GM21825 (cell line): ENCODE measurements around the gene SLC12A1.

ENCODE experiments used
- ATAC-seq: cut with Tn5 transposase; IDR thresholded peaks from one replicate; pipeline ENCODE4 v1.9.1; 2021; ENCODE audit warnings: mild to moderate bottlenecking, moderate library complexity; ENCODE audit not compliant: unreplicated experiment

Gene SLC12A1

DNA sequence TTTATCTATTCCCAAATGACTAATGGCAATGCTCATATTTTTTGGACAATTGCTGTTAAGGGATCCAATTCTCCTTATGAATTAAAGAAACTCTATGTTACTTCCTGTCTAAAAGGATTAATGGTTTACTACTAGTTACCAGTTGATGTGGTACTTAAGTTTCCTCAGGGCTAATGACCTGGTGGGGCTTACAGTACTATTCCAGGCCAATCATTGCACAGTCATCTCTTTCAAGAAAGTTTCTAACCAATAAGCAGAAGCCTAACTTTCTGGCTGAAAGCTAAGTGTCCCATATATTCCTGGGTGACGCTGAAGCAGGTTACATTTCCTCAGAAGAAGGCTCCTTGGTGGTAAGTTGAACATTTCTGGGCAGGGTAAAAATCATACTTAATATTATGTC is at the start of gene SLC12A1:
Gene SLC12A1, plus strand, starts transcription at position 322 of the 400 bp plus-strand sequence. CDS start 1,418 bp downstream, outside the sequence.
- no peak for ATAC-seq

DNA sequence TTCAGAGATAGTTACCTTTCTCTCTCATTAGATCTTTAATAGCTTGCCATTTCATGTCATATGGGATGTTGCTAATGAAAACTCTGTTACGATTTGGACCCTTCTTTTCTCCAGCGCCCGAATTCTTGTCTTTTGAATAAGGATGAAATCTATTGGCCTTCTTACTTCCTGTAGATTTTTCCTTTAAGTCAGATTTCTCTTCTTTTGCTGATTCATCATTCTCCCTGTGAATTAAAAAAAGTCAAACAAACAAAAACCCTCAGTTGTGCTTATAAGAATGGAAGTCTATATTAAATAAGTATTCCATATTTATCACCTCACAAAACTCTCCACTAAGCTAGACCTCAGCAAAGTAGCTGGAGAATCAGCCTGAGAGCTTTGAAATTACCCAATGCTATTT is 37.5 kb upstream of the SLC12A1 start:
- no peak for ATAC-seq

DNA sequence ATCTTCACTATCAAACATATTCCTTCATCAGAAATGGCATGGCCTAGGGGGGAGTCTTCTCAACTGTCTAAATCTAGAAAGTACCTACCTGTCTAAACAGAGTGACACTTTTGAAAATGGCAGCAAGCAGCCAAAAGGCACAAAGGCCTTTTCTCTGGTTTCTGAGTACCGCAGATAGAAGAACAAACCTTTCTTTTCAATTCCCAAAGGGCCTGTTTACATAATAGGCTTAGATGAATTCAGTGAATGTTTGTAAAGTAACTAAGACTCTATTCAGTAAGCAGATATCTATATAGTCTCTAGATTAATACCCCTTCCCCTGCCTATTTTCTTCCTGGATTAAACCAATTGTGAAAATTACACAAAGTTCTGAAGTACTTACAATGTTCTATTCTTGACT is 35.1 kb upstream of the SLC12A1 start:
- no peak for ATAC-seq

DNA sequence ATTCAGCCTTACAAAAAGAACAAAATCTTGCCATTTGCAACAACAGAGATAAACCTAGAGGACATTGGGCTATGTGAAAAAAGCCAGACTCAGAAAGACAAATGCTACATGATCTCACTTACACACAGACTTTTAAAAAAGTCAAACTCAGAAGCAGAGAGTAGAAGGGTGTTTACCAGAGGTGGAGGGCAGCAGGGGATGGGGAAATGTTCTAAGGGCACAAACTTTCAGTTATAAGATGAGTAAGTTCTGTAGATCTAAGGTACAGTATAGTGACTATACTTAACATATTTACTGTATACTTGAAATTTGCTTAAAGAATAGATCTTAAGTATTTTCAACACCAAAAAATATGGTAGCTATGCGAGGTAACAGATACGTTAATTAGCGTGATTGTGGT is 31.0 kb upstream of the SLC12A1 start:
- ATAC-seq: no peak

DNA sequence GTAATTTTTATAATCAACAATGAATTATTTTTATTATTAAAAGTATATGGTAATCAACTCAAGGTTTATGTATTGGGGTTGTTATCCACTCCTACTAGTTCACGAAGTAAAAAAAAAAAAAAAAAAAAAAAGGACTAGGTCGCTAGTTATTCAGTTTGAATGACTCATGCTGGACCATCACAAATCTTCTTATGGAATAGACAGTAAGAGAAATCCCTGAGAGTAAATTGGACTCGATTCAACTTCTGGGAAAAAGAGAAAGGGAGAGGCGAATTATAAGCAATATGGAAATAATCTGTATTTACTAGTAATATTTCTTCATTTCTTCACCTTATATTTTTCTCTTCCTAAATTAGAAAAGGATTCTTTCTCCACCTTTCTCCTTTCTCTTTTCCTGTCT is 30.0 kb upstream of the SLC12A1 start:
- ATAC-seq: no peak

DNA sequence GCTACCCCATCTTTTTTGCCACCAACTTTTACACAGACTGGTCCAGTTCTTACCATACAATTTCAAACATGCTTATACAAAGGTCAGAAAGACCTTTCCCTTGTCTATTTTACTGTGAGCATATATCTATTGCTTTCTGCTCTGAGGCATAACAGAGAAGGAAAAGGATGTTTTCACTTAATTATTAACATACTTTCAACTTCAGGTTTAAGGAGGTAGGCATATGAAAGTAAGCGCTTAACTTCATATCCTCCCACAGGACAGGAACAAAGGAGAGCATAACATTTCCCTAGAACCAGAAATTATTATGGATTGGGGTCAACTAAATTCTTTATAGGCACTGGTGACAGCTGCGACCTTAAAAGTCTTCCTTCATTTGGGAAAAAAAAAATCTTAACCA is 29.1 kb upstream of the SLC12A1 start:
- ATAC-seq: peak; percentile 33

DNA sequence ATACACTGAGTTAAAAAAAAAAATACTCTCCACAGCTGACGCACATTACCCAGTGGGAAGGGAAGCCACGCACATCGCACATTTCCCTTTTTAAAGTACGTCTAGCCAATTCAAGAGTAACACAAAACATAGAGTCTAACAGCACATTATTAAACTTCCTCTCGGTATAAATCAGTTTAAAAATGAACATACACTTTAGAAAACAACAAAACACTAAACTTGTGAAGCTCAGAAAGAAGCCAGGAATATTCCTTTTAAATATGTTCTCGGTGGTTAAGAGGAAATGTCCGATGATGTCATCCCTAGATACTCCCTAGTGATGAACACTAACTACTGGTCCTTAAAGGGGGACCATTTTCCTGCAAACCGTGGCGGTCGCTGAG is 28.7 kb upstream of the SLC12A1 start:
- peak; percentile 53 for ATAC-seq

DNA sequence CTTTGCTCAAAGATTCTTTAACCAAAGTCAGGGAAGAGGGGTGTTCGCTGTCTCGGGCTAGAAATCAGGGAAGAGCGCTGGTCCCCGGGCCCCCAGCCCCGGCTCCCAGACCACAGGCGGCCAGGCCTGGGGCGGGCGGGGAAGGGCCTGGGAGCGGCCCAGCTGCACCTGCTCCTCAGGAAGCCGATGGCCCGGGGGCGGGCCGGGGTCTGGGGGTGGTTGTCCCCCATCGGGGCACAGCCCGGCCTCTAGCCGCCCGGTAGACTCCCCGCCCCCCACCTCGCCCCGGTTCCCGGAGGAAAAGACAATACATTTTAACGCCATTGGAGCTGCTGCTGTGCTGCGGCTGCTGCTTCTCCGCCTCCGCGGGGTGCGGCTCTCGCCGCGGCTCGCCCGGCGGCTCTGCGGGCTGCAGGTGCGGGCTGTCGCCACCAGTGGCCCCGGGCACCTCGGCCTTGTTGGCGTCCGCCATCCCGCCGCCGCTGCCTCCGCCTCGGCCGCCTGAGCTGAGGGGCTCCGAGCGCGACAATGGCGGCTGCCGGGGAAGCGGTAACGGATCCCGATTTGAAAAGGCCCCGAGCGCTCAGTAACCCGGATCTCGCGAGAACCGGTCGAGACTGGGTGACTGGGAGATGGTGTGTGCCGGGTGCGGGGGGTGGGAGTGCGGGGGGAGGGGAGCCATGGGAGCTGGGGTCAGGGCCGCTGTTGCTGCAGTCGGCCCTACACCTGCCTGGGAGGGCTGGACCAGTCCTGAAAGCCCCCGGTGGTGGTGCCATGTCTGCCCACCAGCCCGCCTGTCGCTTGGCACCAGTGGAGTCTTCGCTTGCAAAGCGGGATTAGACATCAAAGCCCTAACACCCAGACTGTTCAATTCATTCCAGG is 28.1 kb upstream of the SLC12A1 start, which contains the start of gene MYEF2:
Gene MYEF2, minus strand, starts transcription at position 530 of the 882 bp plus-strand sequence. Its CDS starts 58 bp downstream, at position 472.
- ATAC-seq: peak; percentile 76

DNA sequence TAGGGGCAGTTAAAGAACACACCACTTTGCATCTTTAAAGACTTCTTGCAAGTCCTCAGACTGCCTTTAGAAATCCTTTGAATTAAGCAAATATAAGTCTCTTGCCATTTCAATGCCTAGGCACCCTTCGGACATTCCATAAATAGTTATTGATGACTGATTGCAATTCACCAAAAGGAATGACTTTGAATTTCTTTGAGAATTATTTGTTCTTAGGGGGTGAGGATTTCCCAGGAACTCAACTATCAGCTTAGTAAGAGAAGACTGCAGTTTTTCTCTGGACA is 27.5 kb upstream of the SLC12A1 start:
- no peak for ATAC-seq

DNA sequence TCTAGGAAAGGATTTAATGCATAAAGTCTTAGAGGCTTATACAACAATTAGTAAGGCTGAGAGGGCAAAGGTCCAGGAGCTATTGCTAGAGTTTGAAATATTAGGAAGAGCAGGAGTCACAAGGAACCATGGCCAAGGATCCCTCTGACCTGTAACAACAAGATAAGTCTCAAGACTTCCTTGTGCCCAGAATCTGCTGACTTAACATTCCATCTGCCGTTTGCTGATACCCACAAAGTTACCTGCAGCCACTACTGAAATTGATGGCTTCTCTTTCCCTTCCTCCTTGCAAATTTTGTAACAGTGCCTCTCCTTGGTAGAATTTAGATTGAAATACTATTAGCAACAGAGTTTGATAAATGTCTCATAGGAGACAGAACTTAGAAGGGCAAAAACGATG is 23.4 kb upstream of the SLC12A1 start:
- no peak for ATAC-seq

DNA sequence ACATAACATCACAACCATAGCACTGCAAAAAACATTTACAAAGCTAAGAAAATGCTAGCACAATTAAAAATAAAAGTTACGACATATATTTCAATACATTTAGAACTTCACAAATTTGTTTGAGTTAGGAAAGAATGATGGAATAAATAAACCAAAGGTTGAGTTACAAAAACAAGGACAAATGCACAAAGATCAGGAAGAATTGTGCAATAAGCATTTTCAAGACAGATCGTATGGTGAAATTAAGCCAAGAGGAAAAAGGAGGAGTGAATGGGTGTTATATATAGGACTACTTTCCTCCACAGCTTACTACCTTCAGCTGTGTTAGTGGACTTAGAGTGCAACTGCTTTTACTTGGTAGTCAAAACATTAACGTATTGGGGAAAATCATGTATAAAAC is 20.6 kb upstream of the SLC12A1 start:
- no peak for ATAC-seq

DNA sequence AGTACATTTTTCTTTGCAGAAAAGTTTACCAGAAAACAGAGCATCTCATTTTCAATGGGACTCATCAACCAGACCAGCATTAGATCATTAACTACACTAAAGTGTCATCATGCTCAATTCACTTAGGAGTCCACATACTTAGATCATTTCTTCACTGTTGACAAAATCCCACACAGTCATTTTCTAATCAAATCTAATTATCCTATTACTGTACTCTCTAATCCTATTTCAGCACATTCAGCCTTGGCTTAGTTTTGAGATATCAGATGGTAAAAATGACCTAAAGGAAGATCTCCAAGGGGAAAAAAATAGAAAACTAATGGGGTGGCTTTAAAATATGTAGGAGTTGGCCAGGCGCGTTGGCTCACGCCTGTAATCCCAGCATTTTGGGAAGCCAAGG is 19.8 kb upstream of the SLC12A1 start:
- ATAC-seq: no peak

DNA sequence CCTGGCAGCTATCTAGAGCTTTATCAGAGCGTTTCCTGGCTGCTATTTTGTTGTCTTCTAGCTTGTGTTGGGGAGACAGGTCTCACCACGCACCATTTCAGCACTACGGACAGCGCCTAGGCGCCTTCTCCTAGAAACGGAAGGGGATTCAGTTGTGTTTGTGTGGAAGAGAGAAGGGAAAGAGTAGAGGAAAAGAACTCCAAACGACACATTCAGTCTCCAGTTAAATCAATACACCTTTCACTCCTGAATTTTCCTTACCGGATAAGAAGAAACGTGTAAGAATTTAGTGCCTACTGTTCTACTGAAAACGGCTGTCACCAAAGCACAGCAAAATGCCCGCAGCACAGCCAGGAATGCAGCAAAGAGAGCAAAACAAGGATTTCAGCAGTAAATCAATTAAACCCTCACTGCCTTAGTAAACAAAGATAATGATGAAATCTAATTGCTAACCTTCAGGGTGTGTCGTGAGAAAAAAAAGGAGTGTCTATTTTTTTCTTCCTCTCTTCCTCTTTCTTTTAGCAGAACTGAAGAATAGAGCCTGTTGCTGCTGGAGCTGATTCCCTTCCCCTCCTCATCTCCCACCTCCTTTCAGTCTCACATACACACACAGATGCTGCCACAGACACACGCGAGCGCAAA is 15.0 kb upstream of the SLC12A1 start:
- no peak for ATAC-seq

DNA sequence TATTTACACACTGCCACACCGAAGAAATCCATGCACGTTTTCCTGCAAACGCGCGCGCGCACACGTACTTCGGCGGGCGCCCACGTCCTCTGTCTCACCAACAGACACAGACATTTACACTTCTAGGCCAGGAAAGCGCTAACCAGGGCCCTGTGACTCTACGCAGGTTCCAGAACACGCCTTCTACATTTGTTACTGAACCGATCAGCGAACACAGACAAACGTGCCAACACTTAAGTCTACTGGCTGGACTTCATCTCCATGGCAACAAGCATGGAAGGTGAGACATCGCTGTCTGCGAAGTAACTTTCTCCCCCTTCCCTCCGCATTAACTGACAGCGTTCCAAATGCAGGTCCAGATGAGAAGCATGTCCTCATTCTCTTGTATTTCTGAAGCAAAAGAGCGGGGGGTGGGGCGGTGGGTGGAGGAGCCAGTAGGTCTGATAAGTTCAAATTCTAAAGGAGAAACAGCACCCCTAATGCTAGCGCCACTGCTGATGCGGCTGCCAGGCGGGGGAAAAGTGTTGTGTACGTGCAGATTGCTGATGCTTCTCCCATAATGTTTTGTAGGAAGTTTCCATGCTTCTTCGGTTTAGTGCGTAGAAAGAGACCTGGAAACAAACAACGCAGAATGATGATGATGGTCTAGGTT is 14.4 kb upstream of the SLC12A1 start, which contains the start of gene CTXN2:
Gene CTXN2, plus strand, starts transcription at position 92 of the 652 bp plus-strand sequence. CDS start 9,636 bp downstream, outside the sequence.
- ATAC-seq: no peak

DNA sequence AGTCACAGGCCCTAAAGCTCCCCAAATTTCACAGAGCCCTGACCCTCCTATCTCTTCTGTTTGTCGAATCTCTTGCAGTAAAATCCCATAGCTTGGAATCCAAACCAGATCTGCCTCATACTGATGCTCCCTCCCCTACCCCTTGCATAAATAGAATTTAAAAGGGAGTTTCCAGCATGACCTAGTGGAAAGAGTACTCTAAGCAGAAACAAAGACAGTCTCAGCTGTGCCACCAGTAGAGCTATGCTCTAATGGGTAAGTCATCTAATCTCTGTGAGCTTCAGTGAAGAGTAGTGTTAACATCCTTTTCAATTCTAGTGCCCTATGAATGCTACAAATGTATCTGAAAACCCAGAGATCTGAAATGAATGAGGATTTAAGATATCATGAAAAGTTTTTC is 4.0 kb upstream of the SLC12A1 start:
- ATAC-seq: no peak

DNA sequence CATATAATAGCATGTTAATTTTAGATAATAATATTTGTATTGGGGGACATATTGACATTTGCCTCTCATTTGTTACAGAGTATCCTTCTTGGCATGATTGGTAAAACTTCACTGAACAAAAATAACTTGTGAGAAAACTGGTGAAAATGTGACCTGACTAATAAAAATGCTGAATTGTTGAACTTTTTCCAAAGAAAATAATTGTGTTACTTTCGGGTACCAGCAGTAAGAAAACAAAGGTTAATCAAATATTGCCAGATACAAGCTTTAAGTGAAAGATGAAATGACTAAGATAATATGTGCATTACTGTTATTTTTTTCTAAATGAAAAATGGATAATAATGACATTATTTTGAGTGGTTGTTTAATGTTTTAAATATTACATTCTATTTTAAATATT is 15.2 kb downstream of the SLC12A1 start:
- ATAC-seq: no peak

DNA sequence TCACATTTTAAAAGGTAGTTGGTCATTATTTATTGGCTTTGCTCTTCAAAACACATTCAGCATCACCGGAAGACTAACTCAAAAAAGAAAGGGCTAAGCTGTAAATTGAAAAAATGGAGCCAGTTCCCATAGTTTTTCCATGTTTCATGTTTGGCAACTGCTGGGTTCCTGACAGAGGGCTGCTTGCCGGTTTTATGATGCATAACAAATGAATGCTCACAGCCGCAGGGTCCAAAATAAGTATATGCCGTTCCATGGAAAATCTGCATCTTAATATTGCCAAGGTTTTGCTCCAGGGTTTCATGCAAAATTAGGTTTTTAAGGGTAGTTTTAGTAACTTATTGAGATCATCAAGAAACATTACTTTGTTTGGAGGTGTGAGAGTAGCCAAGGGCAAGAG is 15.8 kb downstream of the SLC12A1 start:
- no peak for ATAC-seq

DNA sequence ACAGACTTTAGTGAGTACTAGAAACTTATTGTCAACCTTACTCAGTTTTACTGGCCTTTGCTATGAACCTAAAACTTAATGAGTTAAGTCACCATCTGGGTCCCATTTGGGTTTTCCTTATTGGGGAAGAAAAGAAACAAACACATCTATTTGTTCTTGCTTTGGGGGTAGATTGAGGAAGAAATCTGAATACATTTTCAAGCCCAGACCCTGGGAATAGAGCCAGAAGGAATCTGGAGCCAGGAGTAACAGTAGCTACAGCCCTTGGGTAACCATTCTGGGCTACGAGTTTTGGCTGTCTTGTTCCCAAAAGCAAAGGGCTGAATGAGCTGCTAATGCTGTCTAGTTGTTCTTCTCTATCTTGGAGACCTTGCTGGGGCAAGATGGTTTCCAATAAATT is 16.5 kb downstream of the SLC12A1 start:
- ATAC-seq: no peak

DNA sequence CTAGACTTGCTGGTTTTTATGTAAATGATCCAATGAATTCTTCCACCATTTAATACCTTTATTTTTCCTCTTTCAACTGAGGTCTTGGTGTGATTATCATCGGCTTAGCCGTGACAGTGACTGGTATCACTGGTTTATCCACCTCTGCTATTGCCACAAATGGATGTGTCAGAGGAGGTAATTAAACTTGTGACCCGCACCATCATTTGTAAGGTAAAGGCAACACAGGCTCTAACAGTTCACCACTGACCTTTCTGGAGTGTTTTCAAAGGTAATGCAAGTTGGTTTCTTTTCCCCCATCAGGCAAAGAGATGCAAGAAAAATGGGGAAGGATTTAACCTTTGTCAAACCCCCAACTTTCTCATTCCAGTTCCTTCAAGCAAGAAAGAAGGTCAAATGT is 19.7 kb downstream of the SLC12A1 start:
- no peak for ATAC-seq

DNA sequence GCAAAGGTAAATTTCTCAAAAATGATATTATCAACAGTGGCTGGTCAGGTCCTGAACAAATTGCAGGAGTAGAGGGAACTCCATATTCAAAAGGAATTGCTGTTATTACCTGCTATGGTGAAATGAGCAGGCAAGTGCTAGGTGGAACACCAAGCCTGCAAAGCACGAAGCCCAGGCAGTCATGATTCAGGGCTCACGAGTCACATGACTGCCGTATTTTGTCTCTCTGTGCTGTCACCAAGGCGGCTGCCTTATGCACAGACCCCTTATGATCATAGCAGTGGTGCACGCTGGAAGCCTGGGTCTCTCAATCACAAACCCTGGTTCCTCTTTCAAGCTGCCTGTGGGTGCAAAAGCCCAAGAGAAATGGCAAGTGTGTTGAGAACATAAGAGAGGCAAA is 24.4 kb downstream of the SLC12A1 start:
- ATAC-seq: no peak

DNA sequence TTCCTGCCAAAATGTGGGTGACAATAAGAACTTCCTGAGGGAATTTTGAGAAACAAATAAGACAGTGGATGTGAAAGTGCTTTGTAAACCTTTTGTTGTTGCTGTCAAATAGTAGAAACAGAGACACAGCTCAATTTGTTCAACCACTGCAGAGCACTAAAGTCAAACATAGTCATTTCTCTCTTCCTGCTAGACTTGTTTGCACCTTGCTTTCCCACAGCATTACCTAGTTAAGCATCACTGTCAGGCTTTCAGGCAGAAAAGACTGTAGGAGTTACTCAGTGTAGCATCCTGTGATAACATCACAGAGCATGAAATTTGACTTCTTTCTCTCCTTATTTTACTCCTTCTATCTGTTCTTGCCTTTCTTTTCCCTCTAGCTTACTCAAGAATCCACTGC is 27.1 kb downstream of the SLC12A1 start:
- ATAC-seq: no peak

DNA sequence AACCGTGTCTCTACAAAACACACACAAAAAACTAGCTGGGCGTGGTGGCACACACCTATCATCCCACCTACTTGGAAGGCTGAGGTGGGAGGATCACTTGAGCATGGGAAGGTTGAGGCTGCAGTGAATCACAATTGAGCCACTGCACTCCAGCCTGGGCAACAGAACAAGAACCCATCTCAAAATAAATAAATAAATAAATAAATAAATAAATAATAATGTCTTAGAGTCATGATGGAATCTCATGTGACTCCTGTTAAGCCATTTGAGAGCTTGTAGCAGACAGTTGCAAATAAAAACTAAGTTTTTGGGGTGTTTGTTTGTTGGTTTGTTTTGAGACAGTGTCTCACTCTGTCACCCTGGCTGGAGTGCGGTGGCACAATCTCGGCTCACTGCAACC is 33.2 kb downstream of the SLC12A1 start:
- no peak for ATAC-seq
